Measurements from ENCODE around the gene GUK1. TPM values are rescaled to one million over a fixed set of nuclear protein-coding genes. Genes with fewer than 3 reads are reported as not detected.

Gene GUK1
- total and polyA plus RNA-seq, 2 of the 8 experiments (the other 6 are each of a cell fraction or from before 2014, with no cell fraction given) = 68.5 to 183 TPM

DNA sequence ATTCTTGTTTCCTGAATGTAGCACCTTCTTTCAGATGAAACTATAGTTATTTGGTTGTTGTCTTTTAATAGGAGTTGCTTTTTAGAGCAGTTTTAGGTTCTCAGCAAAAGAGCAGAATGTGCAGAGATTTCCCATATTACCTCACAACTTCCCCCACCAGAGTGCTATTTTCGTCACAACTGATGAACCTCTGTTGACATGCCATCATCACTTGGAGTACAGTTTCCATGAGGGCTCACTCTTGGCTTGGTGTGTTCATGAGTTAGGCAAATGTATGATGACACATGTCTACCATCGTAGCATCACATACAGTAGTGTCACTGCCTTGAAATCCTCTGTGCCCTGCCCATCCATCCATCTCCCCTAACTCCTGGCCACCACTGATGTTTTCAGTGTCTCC lies 29.3 kb downstream of the GUK1 start (continued):
- no peak for TF ChIP-seq TAF7 (optimal IDR thresholded peaks at IDR 0.05; ENCODE audit: borderline replicate concordance, low read depth, low read length)
- TF ChIP-seq ZNF274 (IDR thresholded peaks at IDR 0.05; ENCODE audit: borderline replicate concordance, extremely low read depth, low read length) = no peak
